SK-N-SH (cell line): Measurements from ENCODE around the gene UBE2D4.

Source experiments
- CTCF ChIP-seq: fragments of 200-600 bp; sonication (generic); IDR thresholded peaks from 2 replicates; pipeline ENCODE4 v1.6.1; 2017; ENCODE audit warnings: antibody characterized with exemption, mild to moderate bottlenecking, moderate library complexity
- JUND ChIP-seq: IDR thresholded peaks from 2 replicates; pipeline ENCODE4 v1.4.0; 2012
- MXI1 ChIP-seq: IDR thresholded peaks from 2 replicates; pipeline ENCODE4 v1.6.1; 2012; ENCODE audit warnings: mild to moderate bottlenecking, low read depth, low read length, improper control_type of control experiment
- POLR2AphosphoS5 ChIP-seq: IDR thresholded peaks from 2 replicates; pipeline ENCODE4 v1.6.1; 2012; ENCODE audit warnings: low read depth, low read length
- RAD21 ChIP-seq: IDR thresholded peaks from 2 replicates; pipeline ENCODE4 v1.6.1; 2012; ENCODE audit warnings: mild to moderate bottlenecking, low read length
- TEAD4 ChIP-seq: IDR thresholded peaks from 2 replicates; pipeline ENCODE4 v1.4.0; 2012; ENCODE audit warnings: mild to moderate bottlenecking, borderline replicate concordance; ENCODE audit not compliant: insufficient read depth
- TF ChIP-seq, protein P1 (sequence below): fragments of 150-350 bp; IDR thresholded peaks from 2 replicates; pipeline ENCODE4 v1.6.1; 2017; ENCODE audit warnings: antibody characterized with exemption, low read length, low read depth, borderline replicate concordance
- TF ChIP-seq, protein P2 (sequence below): IDR thresholded peaks from 2 replicates; pipeline ENCODE4 v1.6.1; 2012; ENCODE audit warnings: mild to moderate bottlenecking, low read depth, low read length, moderate library complexity

DNA sequence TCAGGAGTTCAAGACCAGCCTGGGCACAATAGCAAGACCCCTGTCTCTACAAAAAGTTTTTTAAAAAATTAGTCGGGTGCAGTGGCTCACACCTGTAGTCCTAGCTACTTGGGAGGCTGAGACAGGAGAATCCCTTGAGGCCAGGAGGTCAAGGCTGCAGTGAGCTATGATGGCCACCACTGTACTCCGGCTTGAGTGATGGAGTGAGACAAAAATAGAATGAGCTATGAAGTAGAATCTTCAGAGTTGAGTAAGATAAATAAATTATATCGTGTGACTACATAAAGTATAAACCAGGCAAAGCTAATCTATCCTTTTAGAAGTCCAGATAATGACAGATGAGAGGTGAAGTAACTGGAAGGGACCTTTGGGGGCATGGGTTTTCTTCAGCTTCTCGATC is 41.6 kb upstream of the UBE2D4 start:
- TF ChIP-seq CTCF = no peak
- no peak for TF ChIP-seq MXI1
- TF ChIP-seq, protein P1, sequence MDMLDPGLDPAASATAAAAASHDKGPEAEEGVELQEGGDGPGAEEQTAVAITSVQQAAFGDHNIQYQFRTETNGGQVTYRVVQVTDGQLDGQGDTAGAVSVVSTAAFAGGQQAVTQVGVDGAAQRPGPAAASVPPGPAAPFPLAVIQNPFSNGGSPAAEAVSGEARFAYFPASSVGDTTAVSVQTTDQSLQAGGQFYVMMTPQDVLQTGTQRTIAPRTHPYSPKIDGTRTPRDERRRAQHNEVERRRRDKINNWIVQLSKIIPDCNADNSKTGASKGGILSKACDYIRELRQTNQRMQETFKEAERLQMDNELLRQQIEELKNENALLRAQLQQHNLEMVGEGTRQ = no peak
- TF ChIP-seq JUND = no peak
- TF ChIP-seq, protein P2, sequence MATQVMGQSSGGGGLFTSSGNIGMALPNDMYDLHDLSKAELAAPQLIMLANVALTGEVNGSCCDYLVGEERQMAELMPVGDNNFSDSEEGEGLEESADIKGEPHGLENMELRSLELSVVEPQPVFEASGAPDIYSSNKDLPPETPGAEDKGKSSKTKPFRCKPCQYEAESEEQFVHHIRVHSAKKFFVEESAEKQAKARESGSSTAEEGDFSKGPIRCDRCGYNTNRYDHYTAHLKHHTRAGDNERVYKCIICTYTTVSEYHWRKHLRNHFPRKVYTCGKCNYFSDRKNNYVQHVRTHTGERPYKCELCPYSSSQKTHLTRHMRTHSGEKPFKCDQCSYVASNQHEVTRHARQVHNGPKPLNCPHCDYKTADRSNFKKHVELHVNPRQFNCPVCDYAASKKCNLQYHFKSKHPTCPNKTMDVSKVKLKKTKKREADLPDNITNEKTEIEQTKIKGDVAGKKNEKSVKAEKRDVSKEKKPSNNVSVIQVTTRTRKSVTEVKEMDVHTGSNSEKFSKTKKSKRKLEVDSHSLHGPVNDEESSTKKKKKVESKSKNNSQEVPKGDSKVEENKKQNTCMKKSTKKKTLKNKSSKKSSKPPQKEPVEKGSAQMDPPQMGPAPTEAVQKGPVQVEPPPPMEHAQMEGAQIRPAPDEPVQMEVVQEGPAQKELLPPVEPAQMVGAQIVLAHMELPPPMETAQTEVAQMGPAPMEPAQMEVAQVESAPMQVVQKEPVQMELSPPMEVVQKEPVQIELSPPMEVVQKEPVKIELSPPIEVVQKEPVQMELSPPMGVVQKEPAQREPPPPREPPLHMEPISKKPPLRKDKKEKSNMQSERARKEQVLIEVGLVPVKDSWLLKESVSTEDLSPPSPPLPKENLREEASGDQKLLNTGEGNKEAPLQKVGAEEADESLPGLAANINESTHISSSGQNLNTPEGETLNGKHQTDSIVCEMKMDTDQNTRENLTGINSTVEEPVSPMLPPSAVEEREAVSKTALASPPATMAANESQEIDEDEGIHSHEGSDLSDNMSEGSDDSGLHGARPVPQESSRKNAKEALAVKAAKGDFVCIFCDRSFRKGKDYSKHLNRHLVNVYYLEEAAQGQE = no peak
- no peak for TF ChIP-seq RAD21
- TF ChIP-seq POLR2AphosphoS5 = no peak
- TF ChIP-seq TEAD4 = no peak
